ENCODE measurements around the gene WWOX. TPM values are rescaled to one million over a fixed set of nuclear protein-coding genes. Genes with fewer than 3 reads are reported as not detected.

Gene WWOX
- total RNA-seq, 1 experiment from 2014 or later = 35.6 TPM

DNA sequence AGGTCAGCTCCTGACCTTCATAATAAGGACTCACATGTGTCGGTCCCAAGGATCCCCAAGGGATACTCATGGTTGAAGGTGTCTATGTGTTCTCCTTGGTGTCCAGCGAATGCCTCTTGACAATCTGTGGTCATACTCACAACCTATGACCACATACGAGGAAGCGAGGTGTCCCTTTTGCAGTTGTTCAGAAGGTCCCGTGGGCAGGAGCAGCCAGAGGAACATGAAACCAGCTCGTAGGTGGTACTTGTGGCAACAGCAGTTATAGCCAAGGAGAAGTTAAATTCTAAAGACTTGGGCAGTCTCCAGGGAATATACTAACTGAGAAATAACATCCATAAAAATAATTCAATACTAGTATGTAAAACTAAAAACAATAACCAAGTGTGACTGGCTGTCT is 685.3 kb downstream of the WWOX start:
- BruUV-seq (replicated peaks) = no TSS peak
- Histone ChIP-seq H3K9me2 (ENCODE audit: insufficient read depth) (no peaks in the 10 kb centered on the region), H3F3A (ENCODE audit: insufficient read depth, low read depth) (no peaks in the 10 kb centered on the region), H3K9me3 (ENCODE audit: insufficient read depth, low read depth) (no peaks in the 10 kb centered on the region), H3K4me1 (replicated peaks; ENCODE audit: insufficient read depth) (no peaks in the 10 kb centered on the region), H3K79me2 (ENCODE audit: low read depth) (no peaks in the 10 kb centered on the region), H3K36me3 (ENCODE audit: low read depth) (no peaks in the 10 kb centered on the region), H4K20me1 (ENCODE audit: insufficient read depth) (no peaks in the 10 kb centered on the region), H2AFZ (no peak overlapping the region), H3K27ac (no peak overlapping the region), H3K4me2 (no peak overlapping the region), H3K27me3 (ENCODE audit: insufficient read depth, low read depth) (no peaks in the 10 kb centered on the region), H3K4me3 (no peak overlapping the region)
- no peak for DNase-seq
- ChIA-PET CTCF (no interaction called here), POLR2A (ENCODE audit: unreplicated experiment) (no interaction called here)
- intact Hi-C loops (cut with micrococcal nuclease; ENCODE audit: unreplicated experiment) = no loop called here
- TF ChIP-seq, protein P1, sequence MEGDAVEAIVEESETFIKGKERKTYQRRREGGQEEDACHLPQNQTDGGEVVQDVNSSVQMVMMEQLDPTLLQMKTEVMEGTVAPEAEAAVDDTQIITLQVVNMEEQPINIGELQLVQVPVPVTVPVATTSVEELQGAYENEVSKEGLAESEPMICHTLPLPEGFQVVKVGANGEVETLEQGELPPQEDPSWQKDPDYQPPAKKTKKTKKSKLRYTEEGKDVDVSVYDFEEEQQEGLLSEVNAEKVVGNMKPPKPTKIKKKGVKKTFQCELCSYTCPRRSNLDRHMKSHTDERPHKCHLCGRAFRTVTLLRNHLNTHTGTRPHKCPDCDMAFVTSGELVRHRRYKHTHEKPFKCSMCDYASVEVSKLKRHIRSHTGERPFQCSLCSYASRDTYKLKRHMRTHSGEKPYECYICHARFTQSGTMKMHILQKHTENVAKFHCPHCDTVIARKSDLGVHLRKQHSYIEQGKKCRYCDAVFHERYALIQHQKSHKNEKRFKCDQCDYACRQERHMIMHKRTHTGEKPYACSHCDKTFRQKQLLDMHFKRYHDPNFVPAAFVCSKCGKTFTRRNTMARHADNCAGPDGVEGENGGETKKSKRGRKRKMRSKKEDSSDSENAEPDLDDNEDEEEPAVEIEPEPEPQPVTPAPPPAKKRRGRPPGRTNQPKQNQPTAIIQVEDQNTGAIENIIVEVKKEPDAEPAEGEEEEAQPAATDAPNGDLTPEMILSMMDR (conservative IDR thresholded peaks at IDR 0.05) = no peak
- TF ChIP-seq EZH2 (IDR thresholded peaks at IDR 0.05; ENCODE audit: low read depth) = no peak

DNA sequence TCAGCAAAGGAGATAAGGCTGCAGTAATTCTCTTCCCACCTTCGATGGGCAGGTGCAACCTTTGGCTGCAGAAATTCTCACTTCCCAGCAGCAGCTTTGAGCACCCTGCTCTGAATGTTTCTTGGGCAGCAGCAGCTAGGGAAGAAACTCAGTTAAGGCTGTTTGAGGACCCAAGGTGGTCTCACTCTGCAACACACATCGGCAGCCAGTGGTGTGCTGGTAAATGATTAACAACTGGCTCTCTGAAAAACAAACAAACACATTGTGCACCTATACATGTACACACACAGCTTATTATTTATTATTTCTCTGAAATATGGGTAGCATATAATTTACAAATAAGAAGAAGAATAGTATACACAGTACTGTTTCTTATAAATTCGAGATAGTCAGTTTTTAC is 685.8 kb downstream of the WWOX start:
- Histone ChIP-seq H3K4me1 (replicated peaks; ENCODE audit: insufficient read depth) (no peaks in the 10 kb centered on the region), H3K9me3 (ENCODE audit: insufficient read depth, low read depth) (no peaks in the 10 kb centered on the region), H3K79me2 (ENCODE audit: low read depth) (no peaks in the 10 kb centered on the region), H3F3A (ENCODE audit: insufficient read depth, low read depth) (no peaks in the 10 kb centered on the region), H3K9me2 (ENCODE audit: insufficient read depth) (no peaks in the 10 kb centered on the region), H4K20me1 (ENCODE audit: insufficient read depth) (no peaks in the 10 kb centered on the region), H3K4me2 (no peak overlapping the region), H3K4me3 (no peak overlapping the region), H2AFZ (no peak overlapping the region), H3K36me3 (ENCODE audit: low read depth) (no peaks in the 10 kb centered on the region), H3K27me3 (ENCODE audit: insufficient read depth, low read depth) (no peaks in the 10 kb centered on the region), H3K27ac (no peak overlapping the region)
- TF ChIP-seq EZH2 (IDR thresholded peaks at IDR 0.05; ENCODE audit: low read depth) = no peak
- TF ChIP-seq, protein P1 (conservative IDR thresholded peaks at IDR 0.05) = no peak
- ChIA-PET POLR2A (ENCODE audit: unreplicated experiment) (no interaction called here), CTCF (no interaction called here)
- no TSS peak for BruUV-seq (replicated peaks)
- DNase-seq = no peak
- intact Hi-C loops (cut with micrococcal nuclease; ENCODE audit: unreplicated experiment) = no loop called here

DNA sequence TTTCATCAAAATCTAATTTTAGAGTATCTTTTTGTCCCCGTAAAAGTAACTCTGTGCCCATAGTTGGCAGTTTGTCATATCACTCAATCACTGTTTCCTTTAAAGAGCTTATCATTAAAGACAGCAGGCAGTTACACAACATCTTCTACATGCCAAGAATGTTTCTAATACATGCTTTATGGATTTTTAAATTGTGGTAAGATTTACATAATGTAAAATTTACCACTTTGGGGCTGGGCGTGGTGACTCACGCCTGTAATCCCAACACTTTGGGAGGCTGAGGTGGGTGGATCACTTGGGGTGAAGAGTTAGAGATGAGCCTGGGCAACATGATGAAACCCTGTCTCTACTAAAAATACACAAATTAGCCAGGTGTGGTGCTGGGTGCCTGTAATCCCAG is 687.2 kb downstream of the WWOX start:
- H3K27ac ChIP-seq = no peak overlapping the region
- TF ChIP-seq, protein P1 (conservative IDR thresholded peaks at IDR 0.05) = no peak
- H2AFZ ChIP-seq = no peak overlapping the region
- H4K20me1 ChIP-seq (ENCODE audit: insufficient read depth) = no peaks in the 10 kb centered on the region
- no peak overlapping the region for H3K4me2 ChIP-seq
- DNase-seq = no peak
- H3K79me2 ChIP-seq (ENCODE audit: low read depth) = no peaks in the 10 kb centered on the region
- H3K9me2 ChIP-seq (ENCODE audit: insufficient read depth) = no peaks in the 10 kb centered on the region
- H3K9me3 ChIP-seq (ENCODE audit: insufficient read depth, low read depth) = no peaks in the 10 kb centered on the region
- H3K36me3 ChIP-seq (ENCODE audit: low read depth) = no peaks in the 10 kb centered on the region
- H3F3A ChIP-seq (ENCODE audit: insufficient read depth, low read depth) = no peaks in the 10 kb centered on the region
- CTCF ChIA-PET = no interaction called here
- POLR2A ChIA-PET (ENCODE audit: unreplicated experiment) = no interaction called here
- H3K4me1 ChIP-seq (replicated peaks; ENCODE audit: insufficient read depth) = no peaks in the 10 kb centered on the region
- BruUV-seq (replicated peaks) = no TSS peak
- no peaks in the 10 kb centered on the region for H3K27me3 ChIP-seq (ENCODE audit: insufficient read depth, low read depth)
- intact Hi-C loops (cut with micrococcal nuclease; ENCODE audit: unreplicated experiment) = no loop called here
- H3K4me3 ChIP-seq = no peak overlapping the region

Measured in PC-9 (cell line).